ENCODE results near the gene FBXO15.

The FBXO15 gene

DNA sequence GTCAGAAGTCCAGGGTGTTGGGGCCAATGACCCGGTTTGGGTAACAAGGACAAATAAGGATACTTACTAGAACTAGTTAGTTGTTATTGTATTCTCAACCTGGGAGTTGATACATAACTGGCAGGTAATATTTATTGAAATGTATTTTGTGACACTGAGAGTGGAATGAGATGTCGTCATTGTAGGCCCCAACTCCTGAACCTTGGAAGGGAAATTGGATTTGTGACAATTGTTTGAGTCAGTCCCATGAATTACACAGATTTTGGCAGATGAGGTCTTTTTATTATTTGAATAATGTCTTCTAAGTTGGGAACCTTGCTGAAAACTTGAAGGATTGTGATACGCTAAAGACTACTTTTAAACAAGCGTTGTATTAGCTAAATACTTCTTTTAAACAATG, 5.7 kb upstream of the FBXO15 start:
- no peaks in the 10 kb centered on the region for H3K9me3 ChIP-seq (ENCODE audit: low read length)
- no peaks in the 10 kb centered on the region for H3K27me3 ChIP-seq (ENCODE audit: control insufficient read depth in 1 of 2, insufficient read depth in 2 of 2, low read length in 2 of 2)
- peaks cover 29% of the 10 kb centered on the region for H3K4me1 ChIP-seq (ENCODE audit: insufficient read depth, low read length)
- H3K36me3 ChIP-seq (ENCODE audit: insufficient read depth, low read length): peaks cover 40% of the 10 kb centered on the region
- no peak overlapping the region for H3K27ac ChIP-seq (ENCODE audit: low read depth, low read length)
- no peak overlapping the region for H3K9ac ChIP-seq (ENCODE audit: low read length)
- no peak overlapping the region for H3K4me3 ChIP-seq (ENCODE audit: low read depth in 1 of 2, low read length in 2 of 2)

DNA sequence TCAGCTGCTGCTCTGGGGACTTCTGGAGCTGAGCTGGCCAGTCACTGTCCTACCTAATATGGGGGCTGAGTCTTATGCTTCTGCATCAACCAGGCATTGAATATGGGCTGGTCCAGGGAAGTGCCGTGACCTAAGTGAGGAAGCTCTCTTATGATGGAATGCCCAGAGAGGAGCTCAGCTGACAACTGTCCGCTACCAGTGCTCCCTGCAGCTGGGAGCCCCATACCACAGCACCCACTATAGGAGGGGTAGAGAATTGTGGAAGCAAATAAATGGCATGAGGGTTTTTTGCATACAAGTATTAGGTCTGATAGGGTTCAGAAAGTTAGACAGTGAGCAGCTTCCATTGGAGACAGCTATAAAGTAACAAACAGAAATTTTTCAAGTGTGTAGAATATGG, 5.2 kb upstream of the FBXO15 start:
- Histone ChIP-seq H3K9ac (ENCODE audit: low read length) (no peak overlapping the region), H3K4me3 (ENCODE audit: low read depth in 1 of 2, low read length in 2 of 2) (no peak overlapping the region), H3K4me1 (ENCODE audit: insufficient read depth, low read length) (peaks cover 29% of the 10 kb centered on the region), H3K27ac (ENCODE audit: low read depth, low read length) (no peak overlapping the region), H3K27me3 (ENCODE audit: control insufficient read depth in 1 of 2, insufficient read depth in 2 of 2, low read length in 2 of 2) (no peaks in the 10 kb centered on the region), H3K36me3 (ENCODE audit: insufficient read depth, low read length) (peaks cover 34% of the 10 kb centered on the region), H3K9me3 (ENCODE audit: low read length) (no peaks in the 10 kb centered on the region)

DNA sequence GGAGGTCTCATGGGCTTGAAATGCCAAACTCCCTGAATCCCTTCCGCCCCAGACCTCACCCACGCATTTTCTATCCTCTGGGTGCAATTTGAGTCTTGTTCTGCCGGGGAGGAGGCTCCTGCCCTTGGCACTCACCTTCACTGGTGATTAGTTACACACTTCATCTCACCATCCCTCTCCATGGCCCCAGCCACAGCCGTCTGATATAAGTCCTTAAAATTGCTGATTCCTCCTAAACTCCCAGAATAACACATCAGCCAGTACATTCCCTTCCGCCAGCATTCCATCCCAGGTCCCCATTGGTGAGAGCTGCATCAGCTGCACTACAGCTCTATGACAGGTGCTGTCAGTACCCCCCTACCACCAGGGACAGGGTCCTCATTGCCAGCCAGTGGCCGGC, 4.6 kb upstream of the FBXO15 start:
- H3K36me3 ChIP-seq (ENCODE audit: insufficient read depth, low read length): peaks cover 29% of the 10 kb centered on the region
- H3K4me1 ChIP-seq (ENCODE audit: insufficient read depth, low read length): peaks cover 29% of the 10 kb centered on the region
- H3K9ac ChIP-seq (ENCODE audit: low read length): no peak overlapping the region
- H3K27me3 ChIP-seq (ENCODE audit: control insufficient read depth in 1 of 2, insufficient read depth in 2 of 2, low read length in 2 of 2): no peaks in the 10 kb centered on the region
- no peak overlapping the region for H3K27ac ChIP-seq (ENCODE audit: low read depth, low read length)
- H3K9me3 ChIP-seq (ENCODE audit: low read length): no peaks in the 10 kb centered on the region
- H3K4me3 ChIP-seq (ENCODE audit: low read depth in 1 of 2, low read length in 2 of 2): no peak overlapping the region

DNA sequence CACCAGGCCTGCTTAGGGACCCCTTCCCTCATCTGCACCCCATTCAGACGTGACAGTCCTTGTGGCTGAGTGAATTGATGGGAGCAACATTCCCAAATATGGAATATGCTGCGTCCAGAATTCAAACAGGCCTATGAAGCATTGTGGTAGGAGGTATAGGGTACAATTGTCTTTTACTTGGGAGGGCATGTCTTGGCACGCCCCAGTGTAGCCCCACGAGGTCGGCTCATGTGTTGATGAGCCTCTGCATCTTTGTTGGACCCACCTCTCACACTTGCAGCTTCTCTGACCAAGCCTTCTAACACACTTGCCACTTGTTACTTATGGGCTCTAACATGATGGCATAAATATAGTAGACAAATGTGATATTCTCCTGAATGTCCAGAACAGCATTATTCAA, 2.2 kb upstream of the FBXO15 start:
- H3K27ac ChIP-seq (ENCODE audit: low read depth, low read length): no peak overlapping the region
- peaks cover 9% of the 10 kb centered on the region for H3K36me3 ChIP-seq (ENCODE audit: insufficient read depth, low read length)
- peaks cover 35% of the 10 kb centered on the region for H3K4me1 ChIP-seq (ENCODE audit: insufficient read depth, low read length)
- H3K9me3 ChIP-seq (ENCODE audit: low read length): no peaks in the 10 kb centered on the region
- peak overlapping the region in 1 of 2 donors; percentile 34 for H3K4me3 ChIP-seq (ENCODE audit: low read depth in 1 of 2, low read length in 2 of 2)
- no peaks in the 10 kb centered on the region for H3K27me3 ChIP-seq (ENCODE audit: control insufficient read depth in 1 of 2, insufficient read depth in 2 of 2, low read length in 2 of 2)
- H3K9ac ChIP-seq (ENCODE audit: low read length): no peak overlapping the region

DNA sequence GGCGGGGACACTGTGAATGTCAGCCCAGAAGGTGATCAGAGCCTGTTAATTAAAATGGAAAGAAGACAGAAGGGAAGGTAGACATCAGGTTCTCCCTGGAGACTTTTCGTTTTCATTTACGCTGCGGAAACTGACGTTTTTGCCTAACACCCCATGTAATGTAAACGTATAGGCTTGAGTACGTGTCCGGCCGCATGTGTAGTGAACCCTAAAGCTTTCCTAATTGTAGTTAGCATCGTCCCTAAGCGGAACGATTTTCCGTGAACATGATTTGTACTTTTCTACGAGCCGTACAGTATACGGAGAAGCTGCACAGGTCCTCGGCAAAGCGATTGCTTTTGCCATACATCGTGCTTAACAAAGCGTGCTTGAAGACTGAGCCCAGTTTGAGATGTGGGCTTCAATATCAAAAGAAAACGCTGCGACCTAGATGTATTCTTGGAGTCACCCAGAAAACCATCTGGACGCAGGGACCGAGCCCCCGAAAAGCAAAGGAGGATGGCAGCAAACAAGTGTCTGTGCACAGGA, 973 bp upstream of the FBXO15 start:
- Histone ChIP-seq H3K4me1 (ENCODE audit: insufficient read depth, low read length) (peaks cover 35% of the 10 kb centered on the region), H3K27ac (ENCODE audit: low read depth, low read length) (peak overlapping the region; percentile 55), H3K4me3 (ENCODE audit: low read depth in 1 of 2, low read length in 2 of 2) (peak overlapping the region; percentile 73 to 100), H3K9me3 (ENCODE audit: low read length) (no peaks in the 10 kb centered on the region), H3K9ac (ENCODE audit: low read length) (peak overlapping the region; percentile 96), H3K36me3 (ENCODE audit: insufficient read depth, low read length) (peaks cover 4% of the 10 kb centered on the region), H3K27me3 (ENCODE audit: control insufficient read depth in 1 of 2, insufficient read depth in 2 of 2, low read length in 2 of 2) (no peaks in the 10 kb centered on the region)

DNA sequence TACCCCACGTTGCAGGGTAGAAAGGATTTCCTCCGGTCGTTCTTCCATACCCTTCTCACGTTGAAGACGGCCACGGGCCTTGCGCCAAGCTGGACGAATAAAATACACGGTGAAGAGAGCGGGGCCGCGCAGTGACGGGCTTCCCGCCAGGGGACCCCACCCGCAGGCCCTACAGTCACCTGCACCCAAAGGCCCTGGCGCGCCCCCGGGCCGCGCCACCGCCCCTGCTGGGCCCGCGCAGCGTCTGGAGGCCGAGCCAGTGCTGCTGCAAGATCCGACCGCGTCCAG, 199 bp downstream of the FBXO15 start:
- Histone ChIP-seq H3K9ac (ENCODE audit: low read length) (no peak overlapping the region), H3K36me3 (ENCODE audit: insufficient read depth, low read length) (peaks cover 4% of the 10 kb centered on the region), H3K4me3 (ENCODE audit: low read depth in 1 of 2, low read length in 2 of 2) (peak overlapping the region; percentile 30 to 100), H3K27me3 (ENCODE audit: control insufficient read depth in 1 of 2, insufficient read depth in 2 of 2, low read length in 2 of 2) (no peaks in the 10 kb centered on the region), H3K4me1 (ENCODE audit: insufficient read depth, low read length) (peaks cover 35% of the 10 kb centered on the region), H3K27ac (ENCODE audit: low read depth, low read length) (peak overlapping the region; percentile 97), H3K9me3 (ENCODE audit: low read length) (no peaks in the 10 kb centered on the region)

DNA sequence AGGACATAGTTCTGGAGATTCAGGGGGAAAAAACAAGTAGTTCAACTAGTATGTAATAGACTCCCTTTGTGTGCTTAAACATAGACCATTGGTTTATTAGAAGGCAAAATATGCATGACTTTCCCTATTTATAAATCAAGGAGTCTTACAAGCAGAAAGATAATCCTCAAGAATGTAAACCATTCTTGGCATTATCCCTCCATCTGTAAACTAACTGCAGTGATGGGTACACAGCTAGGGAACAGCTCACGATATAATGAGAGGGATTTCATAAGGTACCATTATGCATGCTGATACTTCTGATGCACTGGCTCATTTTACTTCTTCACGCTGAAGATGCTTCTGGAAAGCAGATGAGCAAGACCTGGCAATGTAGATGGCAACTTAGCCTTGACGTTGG, 878 bp downstream of the FBXO15 start:
- Histone ChIP-seq H3K27me3 (ENCODE audit: control insufficient read depth in 1 of 2, insufficient read depth in 2 of 2, low read length in 2 of 2) (no peaks in the 10 kb centered on the region), H3K36me3 (ENCODE audit: insufficient read depth, low read length) (peaks cover 4% of the 10 kb centered on the region), H3K9ac (ENCODE audit: low read length) (no peak overlapping the region), H3K4me1 (ENCODE audit: insufficient read depth, low read length) (peaks cover 35% of the 10 kb centered on the region), H3K27ac (ENCODE audit: low read depth, low read length) (no peak overlapping the region), H3K4me3 (ENCODE audit: low read depth in 1 of 2, low read length in 2 of 2) (peak overlapping the region in 1 of 2 donors; percentile 100), H3K9me3 (ENCODE audit: low read length) (no peaks in the 10 kb centered on the region)

DNA sequence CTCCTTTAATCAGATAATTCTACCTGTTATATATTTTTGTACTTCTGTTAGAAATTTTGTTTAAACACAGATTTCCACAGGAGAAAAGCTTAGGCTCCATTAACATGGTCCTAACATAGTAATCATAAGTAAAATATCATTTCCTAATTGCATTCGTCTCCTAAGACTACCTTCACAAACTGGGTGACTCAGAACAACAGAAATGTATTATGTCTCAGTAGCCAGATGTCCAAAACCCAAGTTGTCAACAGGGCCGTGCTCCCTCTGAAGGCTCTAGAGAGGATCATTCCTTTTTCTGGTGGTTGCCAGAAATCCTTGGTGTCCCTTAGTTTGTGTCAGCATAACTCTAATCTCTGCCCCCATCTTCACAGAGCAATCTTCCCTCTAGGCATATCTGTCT, 5.4 kb downstream of the FBXO15 start:
- Histone ChIP-seq H3K9me3 (ENCODE audit: low read length) (no peaks in the 10 kb centered on the region), H3K4me3 (ENCODE audit: low read depth in 1 of 2, low read length in 2 of 2) (no peak overlapping the region), H3K27ac (ENCODE audit: low read depth, low read length) (no peak overlapping the region), H3K27me3 (ENCODE audit: control insufficient read depth in 1 of 2, insufficient read depth in 2 of 2, low read length in 2 of 2) (no peaks in the 10 kb centered on the region), H3K36me3 (ENCODE audit: insufficient read depth, low read length) (no peaks in the 10 kb centered on the region), H3K4me1 (ENCODE audit: insufficient read depth, low read length) (peaks cover 6% of the 10 kb centered on the region), H3K9ac (ENCODE audit: low read length) (no peak overlapping the region)

DNA sequence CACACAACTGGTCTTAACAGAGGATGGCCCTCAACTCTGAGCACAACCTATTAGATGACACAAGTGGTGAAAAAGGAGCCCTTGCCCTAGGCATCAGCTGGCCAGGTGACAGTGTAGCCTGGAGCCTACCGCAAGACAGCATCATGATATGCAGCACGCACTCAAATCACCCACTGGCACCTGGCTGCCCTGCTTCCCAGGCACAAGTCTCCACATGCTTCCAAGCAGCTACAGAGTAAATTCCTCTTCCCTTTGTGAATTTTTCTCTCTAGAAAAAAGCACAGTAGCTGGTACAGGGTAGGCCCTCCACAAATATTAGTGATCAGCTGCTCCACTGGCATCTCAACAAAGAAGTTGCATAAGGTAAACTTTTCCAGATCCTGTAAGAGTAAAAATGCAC, 6.0 kb downstream of the FBXO15 start:
- Histone ChIP-seq H3K4me3 (ENCODE audit: low read depth in 1 of 2, low read length in 2 of 2) (no peak overlapping the region), H3K4me1 (ENCODE audit: insufficient read depth, low read length) (no peaks in the 10 kb centered on the region), H3K9me3 (ENCODE audit: low read length) (no peaks in the 10 kb centered on the region), H3K27ac (ENCODE audit: low read depth, low read length) (no peak overlapping the region), H3K36me3 (ENCODE audit: insufficient read depth, low read length) (no peaks in the 10 kb centered on the region), H3K9ac (ENCODE audit: low read length) (no peak overlapping the region), H3K27me3 (ENCODE audit: control insufficient read depth in 1 of 2, insufficient read depth in 2 of 2, low read length in 2 of 2) (no peaks in the 10 kb centered on the region)

DNA sequence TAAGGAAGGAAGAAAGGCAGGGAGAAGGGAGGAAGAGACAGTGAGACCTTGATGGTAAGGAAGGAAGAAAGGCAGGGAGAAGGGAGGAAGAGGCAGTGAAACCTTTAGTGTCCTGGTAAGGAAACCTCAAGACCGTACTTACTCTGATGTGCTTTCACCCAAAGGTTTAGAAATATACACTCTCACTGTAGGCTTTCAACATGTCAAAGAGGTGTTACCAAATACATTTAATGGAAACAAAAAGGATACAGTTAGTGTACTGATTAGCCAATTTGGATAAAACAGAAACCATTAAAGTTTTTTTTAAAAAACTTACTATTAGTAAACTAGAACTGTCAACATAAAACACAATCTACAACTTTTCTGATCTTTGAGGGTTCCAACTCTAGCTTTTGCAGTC, 7.1 kb downstream of the FBXO15 start:
- no peak overlapping the region for H3K9ac ChIP-seq (ENCODE audit: low read length)
- no peaks in the 10 kb centered on the region for H3K9me3 ChIP-seq (ENCODE audit: low read length)
- no peaks in the 10 kb centered on the region for H3K27me3 ChIP-seq (ENCODE audit: control insufficient read depth in 1 of 2, insufficient read depth in 2 of 2, low read length in 2 of 2)
- H3K4me1 ChIP-seq (ENCODE audit: insufficient read depth, low read length): no peaks in the 10 kb centered on the region
- no peak overlapping the region for H3K4me3 ChIP-seq (ENCODE audit: low read depth in 1 of 2, low read length in 2 of 2)
- no peak overlapping the region for H3K27ac ChIP-seq (ENCODE audit: low read depth, low read length)
- H3K36me3 ChIP-seq (ENCODE audit: insufficient read depth, low read length): no peaks in the 10 kb centered on the region

DNA sequence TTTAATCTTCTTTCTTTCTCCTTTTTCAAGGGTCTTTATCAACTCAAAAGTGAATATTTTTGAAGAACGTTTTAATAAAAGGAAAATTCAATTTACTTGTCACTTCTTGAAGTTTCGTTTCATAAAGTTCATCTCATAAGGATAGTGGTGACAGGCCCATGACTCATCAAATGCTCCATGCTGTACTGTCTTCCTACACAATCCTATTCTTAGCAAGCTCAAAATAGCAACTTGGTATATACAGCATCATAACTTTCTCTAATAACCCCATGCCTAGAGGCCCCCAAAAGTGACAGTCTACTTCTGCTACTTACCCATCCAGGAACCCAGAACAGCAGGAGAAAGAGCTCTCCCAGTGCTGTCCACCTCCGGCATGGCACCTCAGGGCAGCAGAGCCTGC, 7.7 kb downstream of the FBXO15 start:
- Histone ChIP-seq H3K36me3 (ENCODE audit: insufficient read depth, low read length) (no peaks in the 10 kb centered on the region), H3K27me3 (ENCODE audit: control insufficient read depth in 1 of 2, insufficient read depth in 2 of 2, low read length in 2 of 2) (no peaks in the 10 kb centered on the region), H3K9ac (ENCODE audit: low read length) (no peak overlapping the region), H3K4me1 (ENCODE audit: insufficient read depth, low read length) (no peaks in the 10 kb centered on the region), H3K27ac (ENCODE audit: low read depth, low read length) (no peak overlapping the region), H3K4me3 (ENCODE audit: low read depth in 1 of 2, low read length in 2 of 2) (no peak overlapping the region), H3K9me3 (ENCODE audit: low read length) (no peaks in the 10 kb centered on the region)

DNA sequence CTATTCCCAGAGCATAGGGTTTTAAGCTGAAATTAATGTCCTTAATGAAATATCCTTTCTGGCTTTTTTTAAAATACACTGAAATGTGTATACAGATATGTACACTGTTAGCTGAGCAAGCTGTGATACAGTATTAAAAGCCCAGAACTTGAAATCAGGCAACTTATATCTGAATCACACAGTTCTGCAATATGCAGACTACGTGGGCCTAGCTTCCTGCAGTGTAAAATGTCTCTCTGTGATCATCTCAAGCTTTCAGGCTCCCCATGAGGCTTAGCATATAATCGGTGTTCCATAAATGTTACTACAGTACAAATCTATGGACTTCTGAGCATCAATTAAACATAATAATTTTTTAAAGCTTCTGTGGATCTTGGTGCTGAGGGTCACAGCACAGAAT, 8.2 kb downstream of the FBXO15 start:
- Histone ChIP-seq H3K36me3 (ENCODE audit: insufficient read depth, low read length) (no peaks in the 10 kb centered on the region), H3K4me3 (ENCODE audit: low read depth in 1 of 2, low read length in 2 of 2) (no peak overlapping the region), H3K27ac (ENCODE audit: low read depth, low read length) (no peak overlapping the region), H3K4me1 (ENCODE audit: insufficient read depth, low read length) (no peaks in the 10 kb centered on the region), H3K9ac (ENCODE audit: low read length) (no peak overlapping the region), H3K27me3 (ENCODE audit: control insufficient read depth in 1 of 2, insufficient read depth in 2 of 2, low read length in 2 of 2) (no peaks in the 10 kb centered on the region), H3K9me3 (ENCODE audit: low read length) (no peaks in the 10 kb centered on the region)
